ENCODE data around the gene NTN1. TPM values are rescaled to one million over a fixed set of nuclear protein-coding genes. Genes with fewer than 3 reads are reported as not detected.

The NTN1 gene
- total RNA-seq, 4 donors from 2014 or later: 3.3 to 19.2 (median 10.4) TPM

DNA sequence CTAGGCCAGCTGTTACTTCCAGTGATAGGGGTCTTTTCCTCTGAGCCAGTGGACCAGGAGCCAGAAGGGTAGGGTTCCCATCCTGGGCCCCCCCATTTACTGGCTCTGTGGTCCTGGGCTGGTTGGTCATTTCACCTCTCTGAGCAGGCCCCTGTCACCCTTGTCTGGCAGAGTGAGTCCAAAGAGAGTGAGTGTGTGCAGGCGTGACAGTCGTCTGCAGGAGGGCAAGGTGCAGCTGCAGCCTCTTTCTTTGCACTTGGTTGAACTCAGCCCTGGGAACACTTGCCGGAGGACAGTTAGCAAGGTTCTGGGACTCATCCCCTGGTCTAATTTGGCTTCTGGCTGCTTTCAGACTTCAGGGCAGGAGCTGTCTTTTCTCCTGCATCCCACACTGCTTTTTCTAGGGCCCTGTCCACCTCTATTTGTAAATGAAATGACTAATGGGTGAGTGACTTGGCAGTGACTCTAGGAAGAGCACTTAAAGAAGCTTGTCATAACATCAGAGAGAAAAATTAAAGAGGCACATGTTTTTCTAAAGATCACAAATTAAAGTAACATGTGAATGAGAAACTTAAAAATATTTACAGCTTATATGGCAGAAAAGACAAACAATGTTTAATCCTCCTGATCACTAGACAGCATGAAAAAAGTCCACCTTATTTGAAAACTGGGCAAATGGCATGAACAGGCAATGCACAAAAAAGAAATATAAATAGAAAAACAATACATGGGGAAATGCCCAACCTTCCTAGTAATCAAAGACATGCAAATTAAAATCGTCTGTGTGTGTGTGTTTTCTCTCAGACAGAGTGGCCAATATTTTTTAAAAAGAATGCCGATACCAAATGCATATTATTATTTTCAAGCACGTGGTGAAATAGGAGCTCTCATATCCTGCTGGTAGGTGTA, 137.5 kb downstream of the NTN1 start:
- Histone ChIP-seq H3K4me1 (no peaks in the 10 kb centered on the region), H3K4me3 (no peak overlapping the region), H3K9me3 (no peaks in the 10 kb centered on the region), H3K36me3 (no peaks in the 10 kb centered on the region), H3K27ac (no peak overlapping the region), H3K27me3 (no peaks in the 10 kb centered on the region)
- intact Hi-C loops (cut with DNase I; ENCODE audit: low total_unique reads): no loop called here
- no peak for DNase-seq
- TF ChIP-seq POLR2A (IDR thresholded peaks at IDR 0.05): no peak
- TF ChIP-seq, protein P1, sequence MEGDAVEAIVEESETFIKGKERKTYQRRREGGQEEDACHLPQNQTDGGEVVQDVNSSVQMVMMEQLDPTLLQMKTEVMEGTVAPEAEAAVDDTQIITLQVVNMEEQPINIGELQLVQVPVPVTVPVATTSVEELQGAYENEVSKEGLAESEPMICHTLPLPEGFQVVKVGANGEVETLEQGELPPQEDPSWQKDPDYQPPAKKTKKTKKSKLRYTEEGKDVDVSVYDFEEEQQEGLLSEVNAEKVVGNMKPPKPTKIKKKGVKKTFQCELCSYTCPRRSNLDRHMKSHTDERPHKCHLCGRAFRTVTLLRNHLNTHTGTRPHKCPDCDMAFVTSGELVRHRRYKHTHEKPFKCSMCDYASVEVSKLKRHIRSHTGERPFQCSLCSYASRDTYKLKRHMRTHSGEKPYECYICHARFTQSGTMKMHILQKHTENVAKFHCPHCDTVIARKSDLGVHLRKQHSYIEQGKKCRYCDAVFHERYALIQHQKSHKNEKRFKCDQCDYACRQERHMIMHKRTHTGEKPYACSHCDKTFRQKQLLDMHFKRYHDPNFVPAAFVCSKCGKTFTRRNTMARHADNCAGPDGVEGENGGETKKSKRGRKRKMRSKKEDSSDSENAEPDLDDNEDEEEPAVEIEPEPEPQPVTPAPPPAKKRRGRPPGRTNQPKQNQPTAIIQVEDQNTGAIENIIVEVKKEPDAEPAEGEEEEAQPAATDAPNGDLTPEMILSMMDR (IDR thresholded peaks at IDR 0.05): no peak

DNA sequence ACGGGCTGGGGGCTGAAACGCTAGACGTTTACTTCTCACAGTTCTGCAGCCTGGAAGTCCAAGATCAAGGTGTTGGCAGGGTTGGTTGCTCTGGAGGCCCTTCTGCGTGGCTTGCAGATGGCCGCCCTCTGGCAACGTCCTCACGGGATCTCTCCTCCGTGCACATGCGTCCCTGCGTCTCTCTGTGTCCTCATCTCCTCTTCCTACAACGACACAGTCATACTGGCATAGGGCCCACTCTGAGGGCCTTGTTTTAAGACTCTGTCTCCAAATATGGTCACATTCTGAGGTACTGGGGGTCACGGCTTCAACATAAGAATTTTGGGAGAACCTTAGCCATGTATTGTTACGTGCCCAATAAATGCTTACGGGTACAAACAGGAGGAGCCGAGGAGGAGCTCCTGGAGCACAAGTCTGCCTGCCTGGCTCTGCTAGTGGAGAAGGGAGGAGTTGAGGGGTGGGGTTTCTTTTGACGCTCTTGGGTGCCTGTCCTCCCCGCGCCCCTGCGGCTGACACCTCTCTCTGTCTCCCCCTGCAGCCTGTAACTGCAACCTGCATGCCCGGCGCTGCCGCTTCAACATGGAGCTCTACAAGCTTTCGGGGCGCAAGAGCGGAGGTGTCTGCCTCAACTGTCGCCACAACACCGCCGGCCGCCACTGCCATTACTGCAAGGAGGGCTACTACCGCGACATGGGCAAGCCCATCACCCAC, 141.1 kb downstream of the NTN1 start:
- Histone ChIP-seq H3K9me3 (no peaks in the 10 kb centered on the region), H3K36me3 (no peaks in the 10 kb centered on the region), H3K27ac (no peak overlapping the region), H3K4me1 (no peaks in the 10 kb centered on the region), H3K4me3 (no peak overlapping the region), H3K27me3 (no peaks in the 10 kb centered on the region)
- TF ChIP-seq, protein P1 (IDR thresholded peaks at IDR 0.05): no peak
- no peak for TF ChIP-seq POLR2A (IDR thresholded peaks at IDR 0.05)
- DNase-seq: no peak
- intact Hi-C loops (cut with DNase I; ENCODE audit: low total_unique reads): no loop called here

DNA sequence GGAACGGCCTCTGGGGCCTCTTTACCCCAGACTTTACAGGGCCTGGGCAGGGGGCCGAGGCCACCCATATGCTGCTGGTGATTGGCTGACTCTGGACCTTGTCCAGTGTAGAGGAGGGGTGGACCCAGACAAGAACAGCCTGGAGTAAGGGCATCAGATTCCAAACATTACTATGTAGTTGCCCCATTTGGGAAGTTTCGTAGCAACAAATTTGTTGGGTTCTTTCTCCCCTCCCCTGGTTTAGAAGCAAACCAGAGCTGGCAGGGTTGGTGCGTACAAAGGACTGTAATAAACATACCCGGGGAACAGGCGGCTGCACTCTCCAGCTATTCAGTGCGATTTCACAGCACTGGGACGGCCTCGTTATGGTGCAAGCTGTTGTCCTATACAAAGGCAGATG, 145.5 kb downstream of the NTN1 start:
- intact Hi-C loops (cut with DNase I; ENCODE audit: low total_unique reads): no loop called here
- Histone ChIP-seq H3K4me3 (no peak overlapping the region), H3K27ac (no peak overlapping the region), H3K9me3 (no peaks in the 10 kb centered on the region), H3K4me1 (no peaks in the 10 kb centered on the region), H3K27me3 (no peaks in the 10 kb centered on the region), H3K36me3 (no peaks in the 10 kb centered on the region)
- TF ChIP-seq, protein P1 (IDR thresholded peaks at IDR 0.05): no peak
- TF ChIP-seq POLR2A (IDR thresholded peaks at IDR 0.05): no peak
- DNase-seq: no peak

DNA sequence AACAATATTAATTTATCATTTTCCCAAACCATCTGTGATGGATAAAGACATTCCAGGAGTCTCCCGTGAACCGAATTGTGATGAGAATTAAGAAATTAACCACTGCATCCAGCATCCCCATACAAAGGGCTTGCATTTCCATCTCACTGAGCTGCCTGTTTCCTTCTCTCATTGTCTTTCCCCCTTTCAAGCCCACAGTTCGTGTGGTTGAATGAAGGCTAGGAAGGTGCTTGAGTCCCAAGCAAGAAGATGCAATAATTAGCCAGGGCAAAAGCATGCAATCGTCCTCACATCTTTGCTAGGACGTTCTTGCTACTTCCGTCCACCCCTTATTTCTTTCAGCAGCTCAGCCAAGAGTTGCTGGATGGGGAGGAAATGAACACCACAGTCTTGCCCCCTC, 146.1 kb downstream of the NTN1 start:
- Histone ChIP-seq H3K27me3 (no peaks in the 10 kb centered on the region), H3K4me1 (no peaks in the 10 kb centered on the region), H3K36me3 (no peaks in the 10 kb centered on the region), H3K27ac (no peak overlapping the region), H3K9me3 (no peaks in the 10 kb centered on the region), H3K4me3 (no peak overlapping the region)
- intact Hi-C loops (cut with DNase I; ENCODE audit: low total_unique reads): no loop called here
- no peak for DNase-seq
- no peak for TF ChIP-seq POLR2A (IDR thresholded peaks at IDR 0.05)
- TF ChIP-seq, protein P1 (IDR thresholded peaks at IDR 0.05): no peak

DNA sequence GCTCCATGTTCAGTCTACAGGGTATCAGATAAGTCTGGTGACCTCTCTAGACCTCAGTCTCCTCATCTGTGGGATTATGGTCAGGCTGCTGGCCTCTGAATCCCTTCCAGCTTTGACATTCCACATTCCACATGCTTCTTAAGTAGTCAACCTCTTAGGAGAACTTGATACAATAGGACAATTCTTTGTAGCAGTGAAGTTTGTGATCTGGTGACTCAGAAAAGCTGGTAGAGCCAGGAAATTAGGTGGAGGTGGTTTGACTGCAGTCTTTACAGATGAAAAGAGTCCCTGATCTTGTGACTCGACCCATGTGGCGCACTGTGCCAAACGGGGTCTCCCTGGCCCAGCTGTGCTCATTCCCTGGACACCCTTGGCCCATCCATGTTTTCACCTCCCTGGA, 147.8 kb downstream of the NTN1 start:
- TF ChIP-seq, protein P1 (IDR thresholded peaks at IDR 0.05): no peak
- no peak for TF ChIP-seq POLR2A (IDR thresholded peaks at IDR 0.05)
- Histone ChIP-seq H3K4me1 (no peaks in the 10 kb centered on the region), H3K4me3 (no peak overlapping the region), H3K36me3 (no peaks in the 10 kb centered on the region), H3K27ac (no peak overlapping the region), H3K27me3 (no peaks in the 10 kb centered on the region), H3K9me3 (no peaks in the 10 kb centered on the region)
- no peak for DNase-seq
- intact Hi-C loops (cut with DNase I; ENCODE audit: low total_unique reads): no loop called here

All from uterus (tissue), 4 donors.